Measurements from ENCODE around the gene B4GALT5.

GRCh38 chr20:49701241-49701790, 12.4 kb downstream of the B4GALT5 start:
- no peak for TF ChIP-seq CTCF (IDR thresholded peaks at IDR 0.05)
- no peak for TF ChIP-seq POLR2A (IDR thresholded peaks at IDR 0.05)
